ENCODE data around the gene TMF1. TPM values are rescaled to one million over a fixed set of nuclear protein-coding genes. Genes with fewer than 3 reads are reported as not detected.

TMF1 gene
- 8.8 to 16.6 TPM (median 14.8 TPM) in 5 replicates for total RNA-seq (2022; extraction: Qiagen RNA extraction; ENCODE audit: low read depth)

GRCh38 chr3:69051756-69052471 is at the start of gene TMF1:
TMF1 (minus strand) TSS chr3:69052333; CDS start chr3:69052086, 247 bp downstream.

DNA sequence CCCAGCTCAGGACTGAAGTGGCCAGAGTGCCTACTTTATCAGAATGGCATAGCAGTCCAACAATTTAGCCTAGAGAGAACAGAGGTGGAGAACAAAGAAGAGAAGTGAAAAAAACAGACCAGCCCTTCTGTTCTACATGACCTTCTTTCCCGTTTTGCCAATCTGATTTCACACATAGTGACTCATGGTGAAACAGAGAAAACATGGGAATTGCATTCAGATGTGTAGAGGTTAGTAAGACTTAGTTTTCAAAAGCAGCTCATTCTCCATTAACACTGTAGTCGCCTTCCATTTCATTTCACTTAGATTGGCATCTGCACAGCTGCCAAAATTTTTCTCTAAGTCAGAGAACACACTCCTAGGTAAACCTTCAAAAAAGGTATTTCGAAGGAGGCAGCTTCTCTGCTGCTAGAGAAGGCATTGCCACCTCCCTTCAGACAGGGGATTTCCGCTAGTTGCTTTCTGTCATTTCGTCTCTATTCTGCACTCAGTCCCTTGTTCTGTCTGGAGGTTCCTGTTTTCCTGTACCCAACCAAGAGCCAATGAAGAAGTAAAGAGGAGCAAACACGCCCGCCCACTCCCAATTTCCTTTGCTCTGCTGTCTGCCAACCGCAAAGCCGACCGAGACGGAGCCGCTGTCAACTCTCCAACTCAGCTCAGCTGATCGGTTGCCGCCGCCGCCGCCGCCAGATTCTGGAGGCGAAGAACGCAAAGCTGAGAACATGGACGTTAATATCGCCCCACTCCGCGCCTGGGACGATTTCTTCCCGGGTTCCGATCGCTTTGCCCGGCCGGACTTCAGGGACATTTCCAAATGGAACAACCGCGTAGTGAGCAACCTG is 32.4 kb upstream of the TMF1 start, which contains the start of gene ARL6IP5:
Gene ARL6IP5 (plus strand): TSS at position 612 of the 842 bp plus-strand sequence. CDS start 111 bp downstream, at position 723.

DNA sequence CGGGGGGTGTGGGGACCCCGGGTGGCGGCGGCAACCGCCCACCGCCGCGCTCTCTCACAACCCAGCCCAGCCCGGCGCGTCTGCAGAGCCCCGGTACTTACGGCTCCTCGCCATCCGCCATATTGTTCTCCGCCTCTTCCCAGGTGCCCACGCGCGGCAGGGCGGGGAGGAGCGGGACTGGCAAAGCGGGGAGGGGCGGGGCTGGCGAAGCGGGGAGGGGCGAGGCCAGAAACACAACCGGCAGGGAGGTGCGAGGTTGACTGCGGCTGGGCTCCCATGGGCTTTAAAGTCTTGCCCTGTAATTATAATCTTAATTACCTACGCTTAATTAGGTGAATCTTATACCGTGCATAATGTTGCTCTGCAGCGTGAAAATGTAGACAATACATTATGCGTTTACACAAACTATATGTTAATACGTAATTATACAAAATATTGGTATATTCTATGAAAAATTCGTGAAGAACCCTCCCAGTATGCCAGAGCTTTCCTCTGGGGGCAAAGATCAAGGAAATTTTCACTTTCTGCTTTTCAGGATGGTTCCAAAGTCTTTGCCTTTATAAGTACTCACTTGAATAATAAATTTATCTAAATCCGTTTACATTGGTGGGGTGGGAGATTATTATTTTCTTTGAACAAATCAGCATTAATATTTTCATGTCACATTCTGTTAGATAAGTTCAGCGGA is 28.2 kb upstream of the TMF1 start, which contains the start of gene UBA3:
Gene UBA3 (minus strand): TSS at position 133 of the 688 bp plus-strand sequence. CDS start 12 bp downstream, at position 121.

DNA sequence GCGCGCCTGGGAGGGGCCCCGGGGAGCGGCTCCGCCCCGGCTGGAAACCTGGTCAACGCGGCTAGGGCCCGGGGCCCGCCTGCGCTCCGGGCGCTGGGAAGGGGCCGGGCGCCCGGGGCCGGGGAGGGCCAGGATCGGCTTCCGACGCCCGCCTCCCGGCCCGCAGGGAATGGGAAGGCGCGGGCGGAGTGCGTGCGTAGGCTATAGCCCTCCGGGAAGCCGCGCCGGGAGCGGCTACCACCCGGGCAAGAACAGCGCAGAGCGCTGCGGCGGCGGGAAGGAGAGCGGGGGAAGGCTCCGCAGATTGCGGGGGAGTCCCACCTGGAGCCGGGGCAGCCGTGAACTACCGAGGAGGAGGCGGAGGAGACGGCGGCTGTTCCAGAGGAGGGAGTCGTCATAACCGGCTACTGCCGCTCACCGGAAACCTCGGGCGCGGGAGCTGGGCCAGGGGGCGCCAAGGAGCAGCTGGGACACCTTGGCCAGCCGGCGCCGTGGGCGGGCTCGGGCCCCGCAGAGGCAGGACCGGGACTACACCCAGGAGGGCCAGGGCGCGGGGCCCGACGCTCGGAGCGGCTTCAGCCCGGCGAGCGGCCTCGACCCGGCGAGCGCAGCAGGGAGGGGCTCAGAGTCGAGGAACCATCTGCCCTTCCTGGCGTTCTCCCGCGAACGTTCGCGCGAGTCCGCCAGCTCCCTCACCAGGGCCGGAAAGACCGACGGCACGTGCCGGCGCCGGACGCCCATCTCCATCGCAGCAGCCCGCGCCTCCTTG is 38.7 kb downstream of the TMF1 start, which contains the start of gene EOGT:
Gene EOGT (minus strand): TSS at position 432 of the 769 bp plus-strand sequence. CDS start 3,838 bp downstream, outside the sequence.

Other genes with a start within 250 kb of the TMF1 start
- not detected in 5 replicates for gene TAFA4, start 119.8 kb downstream of the TMF1 start, total RNA-seq (2022; extraction: Qiagen RNA extraction; ENCODE audit: low read depth)
- 4.5 to 14.8 TPM (median 10.6 TPM) in 5 replicates for gene EOGT, start 38.6 kb downstream of the TMF1 start, total RNA-seq (2022; extraction: Qiagen RNA extraction; ENCODE audit: low read depth)
- gene UBA3, start 28.0 kb upstream of the TMF1 start, total RNA-seq (2022; extraction: Qiagen RNA extraction; ENCODE audit: low read depth), result 19.5 to 33.2 TPM (median 25.2 TPM) in 5 replicates
- 76.9 to 97.9 TPM (median 88.0 TPM) in 5 replicates for gene ARL6IP5, start 32.6 kb upstream of the TMF1 start, total RNA-seq (2022; extraction: Qiagen RNA extraction; ENCODE audit: low read depth)
- not detected in 5 replicates for gene LMOD3, start 70.3 kb upstream of the TMF1 start, total RNA-seq (2022; extraction: Qiagen RNA extraction; ENCODE audit: low read depth)